Endothelial cell of umbilical vein (primary cell): ENCODE results near the gene CLIC6.

Source experiments
- CTCF ChIP-seq, 2 donors: IDR thresholded peaks; 1 replicate in 1 of 2; 2 replicates in 1 of 2; pipeline ENCODE4 v1.5.1; 2011; ENCODE audit warnings: low read length in 2 of 2, mild to moderate bottlenecking in 2 of 2, moderate library complexity in 2 of 2, control low read depth in 1 of 2, inconsistent platforms in 1 of 2, low read depth in 1 of 2; ENCODE audit not compliant: insufficient read depth in 1 of 2; ENCODE audit errors: extremely low read depth in 1 of 2
- EZH2 ChIP-seq: IDR thresholded peaks from 2 replicates; pipeline ENCODE4 v1.6.1; 2012; ENCODE audit warnings: borderline replicate concordance, low read depth, mild to moderate bottlenecking, moderate library complexity, low read length, inconsistent platforms; ENCODE audit not compliant: severe bottlenecking
- MAX ChIP-seq: IDR thresholded peaks from 2 replicates; pipeline ENCODE4 v1.6.1; 2011; ENCODE audit not compliant: insufficient read depth, insufficient read length
- POLR2A ChIP-seq: IDR thresholded peaks from 2 replicates; pipeline ENCODE4 v1.6.1; 2012; ENCODE audit warnings: low read depth, mild to moderate bottlenecking, control low read depth, low read length
- POLR2AphosphoS5 ChIP-seq: IDR thresholded peaks from 2 replicates; pipeline ENCODE4 v1.6.1; 2012; ENCODE audit warnings: low read depth, mild to moderate bottlenecking, control low read depth, low read length, moderate library complexity; ENCODE audit not compliant: insufficient read depth

- TF ChIP-seq CTCF (IDR thresholded peaks at IDR 0.05; ENCODE audit: extremely low read depth in 1 of 2, insufficient read depth in 1 of 2, low read depth in 1 of 2, low read length in 2 of 2), result no peak
- no peak for TF ChIP-seq EZH2
- TF ChIP-seq MAX, result no peak
- TF ChIP-seq POLR2A, result no peak
- no peak for TF ChIP-seq POLR2AphosphoS5
These were observed 39.1 kb downstream of the CLIC6 start for GRCh38 chr21:34707876-34708325.
